Dedifferentiated amniotic fluid mesenchymal stem cell (primary cell): Measurements from ENCODE around the gene KAT6B.

Source experiments
- DNase-seq: peaks from one replicate; pipeline ENCODE4 v3.0.0-alpha.2; 2016; ENCODE audit errors: extremely low spot score

Gene KAT6B

GRCh38 chr10:75068523-75068922 is 242.1 kb downstream of the KAT6B start:
- no peak for DNase-seq

DNA sequence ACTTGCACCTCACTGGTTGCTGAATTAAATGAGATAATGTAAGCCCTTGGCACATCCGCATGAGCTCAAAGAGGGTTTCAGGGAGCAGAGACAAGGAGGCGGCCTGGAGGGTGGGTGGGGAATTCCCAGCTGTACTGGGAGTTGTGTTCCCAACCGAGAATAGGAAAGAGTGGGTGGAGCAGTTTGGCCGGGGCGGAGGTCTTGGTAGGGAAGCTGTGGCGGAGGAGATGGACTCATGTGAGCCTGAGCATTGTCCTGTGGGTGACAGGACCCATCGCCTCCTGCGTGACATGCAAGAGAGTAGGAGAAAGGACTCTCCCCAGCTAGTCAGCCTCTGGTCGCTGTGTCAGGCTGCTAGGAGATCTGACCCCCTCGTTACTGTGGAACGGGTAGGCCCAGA is 244.1 kb downstream of the KAT6B start:
- no peak for DNase-seq

GRCh38 chr10:75070961-75071428 is 244.6 kb downstream of the KAT6B start:
- DNase-seq, result no peak

DNA sequence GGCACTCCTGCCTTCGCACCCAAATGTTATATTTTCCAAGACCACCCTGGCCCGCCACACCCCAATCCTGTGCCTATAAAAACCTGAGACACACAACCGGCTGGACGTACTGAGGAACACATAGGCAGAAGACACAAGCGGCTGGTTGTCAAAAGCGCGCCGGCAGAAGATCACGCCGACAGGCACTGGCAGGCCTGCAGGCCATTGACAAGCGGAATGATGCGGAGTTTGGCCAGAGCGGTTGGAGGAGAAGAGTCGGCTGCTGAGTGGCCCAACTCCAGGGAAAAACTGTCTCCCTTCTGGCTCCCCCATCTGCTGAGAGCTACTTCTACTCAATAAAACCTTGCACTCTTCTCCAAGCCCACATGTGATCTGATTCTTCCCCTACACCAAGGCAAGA is 245.4 kb downstream of the KAT6B start:
- DNase-seq, result no peak

GRCh38 chr10:75072727-75073126 is 246.3 kb downstream of the KAT6B start:
- DNase-seq, result no peak

- no peak for DNase-seq
Measured at GRCh38 chr10:75073442-75073841, 247.0 kb downstream of the KAT6B start.

DNA sequence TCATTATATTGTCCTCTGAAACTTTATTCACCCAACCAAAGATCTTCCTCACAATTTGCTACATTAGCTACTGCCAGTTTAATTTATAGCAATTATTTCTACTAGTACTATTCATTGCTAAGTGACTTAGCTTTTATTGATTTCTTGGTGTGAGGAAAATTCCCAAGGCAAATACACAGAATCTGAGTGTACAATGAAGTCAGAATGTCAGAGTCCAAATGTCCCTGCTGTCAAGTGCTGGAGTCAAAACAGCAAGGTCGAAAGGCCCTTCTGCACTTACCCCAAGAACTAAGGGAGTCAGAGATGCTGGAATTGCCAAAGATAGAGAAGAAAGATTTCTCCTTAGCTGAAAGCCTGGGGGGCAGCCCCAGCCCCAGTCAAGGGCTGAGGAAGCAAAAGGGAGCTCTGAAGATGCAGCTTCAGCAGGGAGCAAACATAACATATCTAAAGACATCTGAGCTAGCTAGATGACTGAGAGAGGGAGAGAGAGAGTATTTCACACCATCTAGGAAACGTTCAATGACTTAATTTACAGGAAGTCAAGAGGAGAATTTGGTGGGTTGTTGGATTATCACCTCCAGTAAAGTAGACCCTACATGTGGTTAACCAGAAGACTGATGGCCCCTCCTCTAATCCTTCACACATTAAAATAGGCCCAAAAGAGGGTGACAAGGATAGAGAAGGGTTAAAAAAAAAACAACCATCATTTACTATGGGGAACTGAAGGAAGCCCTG is 248.5 kb downstream of the KAT6B start:
- DNase-seq, result no peak

DNA sequence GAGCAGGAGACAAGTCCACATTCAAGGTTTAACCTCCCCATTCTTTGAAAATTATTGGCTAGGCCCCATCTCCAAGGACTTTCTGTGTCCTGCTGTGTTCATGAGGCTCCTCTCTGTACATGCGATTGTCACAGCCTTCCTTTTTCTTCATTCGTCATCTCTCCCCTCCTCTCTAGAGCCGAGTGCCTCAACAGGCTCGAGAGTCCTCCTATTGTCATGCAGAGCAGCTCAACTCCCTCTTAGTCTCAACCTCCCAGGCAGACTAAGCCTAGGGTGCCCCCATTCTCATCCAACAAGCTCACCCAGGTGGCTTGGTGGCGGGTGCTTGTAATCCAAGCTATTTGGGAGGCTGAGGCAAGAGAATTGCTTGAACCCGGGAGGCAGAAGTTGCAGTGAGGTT is 249.9 kb downstream of the KAT6B start:
- no peak for DNase-seq

DNA sequence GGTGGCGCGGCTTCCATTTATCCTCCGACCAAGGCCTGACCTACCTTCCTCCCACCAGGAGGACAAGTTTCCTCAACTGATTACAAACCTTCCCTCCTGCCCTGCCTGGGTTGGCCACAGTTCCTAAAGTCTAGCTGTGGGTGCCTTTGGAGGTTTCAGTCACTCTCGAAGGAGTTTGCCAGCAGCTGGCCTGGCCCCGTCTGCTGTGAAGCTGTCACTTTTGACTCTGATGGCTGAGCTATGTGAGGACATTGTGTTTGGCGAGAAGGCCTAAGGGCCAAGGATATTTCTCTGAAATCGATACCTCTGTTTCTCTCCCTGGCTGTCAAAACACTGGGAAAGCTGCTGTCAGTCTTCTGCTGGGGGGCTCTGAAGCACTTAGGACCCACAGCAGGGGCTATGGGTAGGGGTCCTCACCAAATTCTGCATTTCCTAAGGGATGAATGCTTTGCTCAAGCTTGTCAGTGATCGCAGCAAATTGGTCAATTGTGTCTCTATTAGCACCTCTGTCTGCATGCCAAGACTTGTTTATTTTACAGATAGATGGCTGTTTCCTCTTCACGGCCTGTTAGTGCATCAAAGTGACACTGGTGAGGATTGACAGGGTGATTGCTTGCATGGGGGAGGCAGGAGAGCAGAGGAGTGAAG is 253.2 kb downstream of the KAT6B start:
- no peak for DNase-seq

DNA sequence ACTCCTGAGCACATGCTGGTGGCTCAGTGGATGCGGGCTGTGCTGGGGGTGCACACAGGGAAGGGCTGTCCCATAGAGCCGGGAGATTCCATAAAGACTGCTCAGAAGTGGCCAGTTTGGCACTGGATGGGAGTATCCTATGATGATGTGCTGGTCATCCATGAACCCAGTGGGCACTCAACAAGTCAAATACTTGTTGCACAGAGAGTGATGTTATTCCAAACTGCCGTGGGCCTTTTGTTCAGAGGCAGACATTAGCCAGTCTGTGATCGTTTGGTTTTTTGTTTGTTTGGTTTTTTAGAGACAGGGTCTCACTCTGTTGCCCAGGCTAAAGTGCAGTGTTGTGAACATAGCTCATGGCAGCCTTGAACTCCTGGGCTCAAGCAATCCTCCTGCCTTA is 254.2 kb downstream of the KAT6B start:
- DNase-seq, result no peak

GRCh38 chr10:75081379-75081778 is 255.0 kb downstream of the KAT6B start:
- DNase-seq, result no peak
